Dedifferentiated amniotic fluid mesenchymal stem cell (primary cell): ENCODE measurements around the gene PYROXD2.

Source experiments
- DNase-seq: peaks from one replicate; pipeline ENCODE4 v3.0.0-alpha.2; 2016; ENCODE audit errors: extremely low spot score

PYROXD2 gene

GRCh38 chr10:98435178-98435577, 20.2 kb upstream of the PYROXD2 start:
- no peak for DNase-seq

DNA sequence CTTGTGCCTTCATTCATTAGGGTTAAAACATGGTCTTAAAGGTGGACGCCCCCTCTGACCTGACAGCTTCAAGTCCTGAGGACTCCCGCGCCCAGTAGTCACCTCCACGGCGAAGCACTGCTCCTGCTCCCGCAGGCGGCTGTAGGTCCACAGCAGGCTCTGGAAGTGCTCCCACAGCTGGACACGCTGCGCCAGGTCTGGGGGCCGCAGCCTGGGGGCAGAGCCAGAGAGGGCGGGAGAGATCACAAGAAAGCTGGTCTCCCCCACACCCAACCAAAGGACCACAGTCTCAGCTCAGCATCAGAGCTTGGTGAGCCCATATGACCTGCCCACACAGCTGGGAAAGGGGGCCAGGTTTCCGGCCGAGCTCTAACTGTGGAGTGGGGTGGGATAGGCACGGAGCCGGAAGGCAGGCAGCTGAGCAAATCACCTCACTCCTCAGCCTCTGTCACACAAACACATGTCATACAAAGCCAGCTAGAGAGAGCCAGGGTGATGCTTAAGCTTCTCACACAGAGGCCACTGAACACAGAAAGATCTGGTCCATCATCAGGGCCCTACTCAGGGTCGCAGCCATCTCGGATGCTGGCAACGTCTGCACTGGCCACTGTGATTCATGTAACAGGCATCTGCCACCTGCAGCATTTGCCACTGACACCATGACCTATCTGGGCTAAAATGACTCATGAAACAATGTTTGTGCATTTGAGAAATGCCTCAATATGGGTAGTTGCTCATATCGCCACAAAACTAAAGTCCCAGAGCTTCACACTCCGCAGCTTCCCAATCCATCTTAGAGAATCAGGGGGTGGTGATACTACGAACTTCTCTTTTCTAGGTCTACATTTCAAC, 19.1 kb upstream of the PYROXD2 start:
- no peak for DNase-seq

DNA sequence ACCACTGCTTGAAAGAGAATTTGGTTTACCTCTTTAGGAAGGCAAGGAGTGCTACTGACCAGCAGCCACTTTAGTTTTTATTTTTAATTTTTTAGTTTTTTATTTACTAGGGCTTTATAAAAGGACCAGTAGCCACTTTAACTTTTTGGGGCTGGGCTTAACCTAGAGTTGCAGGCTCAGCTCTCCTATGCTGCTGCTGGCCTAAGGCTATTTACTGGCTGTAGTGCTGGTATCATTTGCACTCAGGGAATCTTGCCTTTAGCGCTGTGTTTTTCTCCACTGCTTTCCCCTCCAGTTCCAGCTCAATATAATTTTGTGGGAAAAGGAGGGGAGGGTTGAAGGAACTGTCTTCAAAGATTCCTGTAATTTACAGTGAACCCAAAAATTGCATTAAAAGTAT, 18.4 kb upstream of the PYROXD2 start:
- DNase-seq: no peak

DNA sequence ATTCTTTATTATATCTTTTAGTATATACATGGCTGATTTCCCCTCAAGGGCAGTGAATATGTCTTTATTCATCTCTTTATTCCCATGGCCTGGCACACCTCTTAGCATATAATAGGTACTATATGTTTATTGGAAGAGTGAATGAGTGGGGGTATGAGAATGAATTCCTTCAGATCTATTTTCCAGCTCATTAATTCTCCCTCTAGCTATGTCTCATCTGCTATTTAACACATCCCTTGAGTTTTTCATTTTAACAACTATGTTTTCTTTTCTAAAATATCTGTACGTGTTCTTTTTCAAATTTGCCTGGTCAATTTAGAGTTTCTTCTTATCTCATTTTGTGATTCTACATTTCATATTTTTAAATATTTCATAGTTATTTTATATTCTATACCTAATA, 17.3 kb upstream of the PYROXD2 start:
- no peak for DNase-seq

DNA sequence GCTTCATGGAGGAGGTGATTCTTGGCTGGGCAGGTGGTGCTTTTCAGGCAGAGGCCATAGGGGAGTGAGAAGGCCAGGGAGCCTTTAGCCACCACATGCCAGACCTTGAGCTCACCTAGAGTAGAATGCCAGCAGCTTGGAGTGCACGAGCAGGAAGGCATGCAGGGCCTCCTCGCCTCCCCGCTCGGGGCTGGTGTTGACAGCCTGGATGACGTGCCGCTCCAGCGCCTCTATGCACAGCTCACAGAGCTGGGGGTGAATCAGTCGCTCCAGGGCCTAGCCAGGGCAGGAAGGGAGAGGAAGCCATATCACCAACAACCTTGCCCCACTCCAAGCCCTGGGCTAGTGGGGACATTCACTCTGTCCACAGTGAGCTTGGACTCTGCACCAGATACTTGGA, 16.0 kb upstream of the PYROXD2 start:
- DNase-seq: no peak

DNA sequence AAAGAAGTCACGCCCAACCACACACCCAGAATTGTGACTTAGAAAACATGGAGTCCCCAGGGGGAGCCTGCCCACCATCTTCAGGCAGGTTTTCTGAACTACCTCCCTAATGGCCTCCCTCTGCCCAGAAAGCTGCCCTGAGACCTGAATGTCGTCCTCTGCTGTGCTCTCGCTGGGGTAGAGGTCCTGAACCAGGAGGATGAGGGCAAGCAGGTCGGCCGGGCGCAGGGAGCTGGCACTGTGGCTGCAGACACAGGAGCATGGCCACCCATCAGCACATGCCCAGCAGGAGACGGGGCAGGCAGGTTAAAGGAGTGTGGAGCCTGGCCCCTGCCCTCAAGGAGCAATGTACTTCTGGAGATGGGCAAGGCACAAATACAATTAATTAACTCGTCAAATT, 15.4 kb upstream of the PYROXD2 start:
- DNase-seq: no peak

GRCh38 chr10:98429320-98430072, 14.5 kb upstream of the PYROXD2 start:
- no peak for DNase-seq

DNA sequence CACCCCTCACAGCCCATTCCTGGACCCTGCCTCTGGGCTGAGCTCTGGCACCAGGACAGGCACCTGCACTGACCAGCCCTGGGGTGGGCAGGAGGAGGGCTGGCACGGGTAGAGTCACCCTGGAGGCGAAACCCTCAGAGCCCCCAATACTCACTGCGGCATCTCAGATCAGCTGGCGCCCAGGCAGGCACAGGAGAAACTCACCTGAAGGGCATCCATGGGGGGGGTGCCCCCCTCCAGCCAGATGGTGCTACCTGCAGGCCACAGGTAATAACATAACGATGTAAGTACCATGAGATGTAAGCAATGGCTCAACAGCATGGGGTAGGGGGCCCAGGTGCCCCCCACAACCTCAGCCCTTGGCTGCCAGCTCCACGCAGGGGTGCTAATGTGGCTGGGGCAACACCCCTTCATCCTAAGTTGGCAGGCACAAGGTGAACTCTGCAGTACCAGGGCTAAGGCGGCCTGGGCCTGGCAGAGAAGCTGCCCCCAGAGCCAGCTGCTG, 12.1 kb upstream of the PYROXD2 start:
- no peak for DNase-seq

GRCh38 chr10:98425511-98426352, 10.8 kb upstream of the PYROXD2 start:
- DNase-seq: no peak

- no peak for DNase-seq
Measured at GRCh38 chr10:98424295-98425254, 9.6 kb upstream of the PYROXD2 start.

GRCh38 chr10:98423691-98424120, 8.7 kb upstream of the PYROXD2 start:
- no peak for DNase-seq

GRCh38 chr10:98422182-98422581, 7.2 kb upstream of the PYROXD2 start:
- no peak for DNase-seq

DNA sequence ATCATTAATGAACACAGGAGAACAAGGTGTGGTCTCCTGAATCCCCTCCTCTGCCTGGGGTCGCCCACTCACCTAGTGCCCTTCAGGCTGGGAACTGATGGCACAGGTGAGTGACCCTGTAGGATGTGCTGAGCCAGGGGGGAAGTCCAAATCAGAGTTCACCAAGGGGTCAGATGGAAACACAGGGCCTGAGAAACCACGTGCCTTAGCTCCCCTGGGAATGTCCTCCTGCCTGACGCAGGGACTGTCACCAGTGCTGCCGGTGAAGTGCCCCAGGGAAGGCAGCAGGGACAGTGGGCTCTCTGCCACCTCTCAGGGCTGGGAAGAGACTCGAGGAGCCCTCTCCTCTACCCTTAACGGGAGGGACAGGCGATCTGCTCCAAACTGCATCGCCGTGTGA, 5.8 kb upstream of the PYROXD2 start:
- no peak for DNase-seq

DNA sequence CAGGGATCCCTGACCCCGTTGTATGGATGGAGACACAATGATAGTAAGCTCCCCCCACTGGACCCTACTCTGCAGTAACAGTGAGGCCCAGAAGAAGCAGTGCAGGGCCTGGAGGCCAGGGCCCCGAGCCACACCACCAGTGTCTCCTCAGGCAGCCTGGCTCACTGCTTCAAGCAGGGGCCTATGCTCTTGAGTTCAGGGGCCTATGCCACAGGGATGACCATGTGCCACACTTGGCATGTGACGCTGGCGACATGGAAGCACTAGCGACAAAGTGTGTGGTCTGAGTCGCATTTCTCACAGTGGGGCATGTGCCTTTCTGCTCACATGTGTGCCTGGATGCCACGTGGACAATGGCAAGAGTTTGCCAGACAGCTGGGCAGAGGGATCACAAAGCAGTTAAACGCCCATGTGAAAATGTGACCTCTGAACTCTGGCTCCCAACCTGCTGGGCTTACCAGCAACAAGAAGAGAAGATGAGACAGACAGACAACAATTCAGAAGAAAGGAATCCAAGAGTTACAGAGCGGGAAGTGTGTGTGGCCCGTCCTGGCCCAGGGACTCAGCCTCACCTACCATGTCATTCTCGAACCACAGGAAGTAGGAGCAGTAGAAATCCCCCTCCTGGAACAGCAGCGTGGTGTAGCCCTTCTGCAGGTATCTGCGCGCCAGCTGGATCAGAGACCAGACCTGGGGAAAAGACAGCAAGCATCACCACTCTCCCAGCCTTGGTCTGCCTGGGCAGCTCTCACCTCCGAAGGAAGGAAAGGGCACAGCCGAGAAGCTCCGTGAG, 4.7 kb upstream of the PYROXD2 start:
- DNase-seq: no peak

GRCh38 chr10:98418665-98419468, 3.9 kb upstream of the PYROXD2 start:
- DNase-seq: no peak

DNA sequence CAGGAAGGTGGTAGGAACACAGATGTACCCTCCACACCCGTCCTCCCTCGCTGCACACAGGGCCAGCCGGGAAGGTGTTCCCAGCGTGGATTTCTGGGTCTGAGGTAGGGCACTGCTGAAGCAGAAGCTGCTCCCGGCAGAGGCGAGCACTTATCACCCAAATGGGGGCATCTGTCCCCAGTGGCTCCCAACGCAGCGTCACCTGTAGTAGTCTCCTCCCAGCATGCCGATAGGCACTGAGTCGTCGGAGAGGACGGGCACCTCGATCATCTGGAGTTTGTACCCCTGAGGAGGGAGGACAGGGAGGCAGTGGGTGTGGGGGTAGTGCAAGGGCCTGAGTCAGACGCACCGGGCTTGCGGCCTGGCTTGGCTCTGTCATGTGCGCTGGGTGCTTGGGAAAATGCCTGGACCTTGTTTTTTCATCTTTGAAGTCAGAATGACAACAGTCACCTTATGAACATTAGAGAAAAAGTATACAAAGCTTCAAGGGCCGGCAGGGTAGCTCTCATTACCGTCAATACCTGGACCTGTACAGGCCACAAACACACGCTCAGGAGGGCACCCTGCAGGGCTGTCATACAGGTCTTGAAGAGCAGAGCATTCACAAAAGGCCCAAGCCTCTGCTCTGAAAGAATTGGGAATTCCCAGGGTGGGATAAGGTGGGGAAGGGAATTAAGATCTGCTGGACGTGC, 3.1 kb upstream of the PYROXD2 start:
- DNase-seq: no peak

GRCh38 chr10:98417481-98417959, 2.5 kb upstream of the PYROXD2 start:
- no peak for DNase-seq

DNA sequence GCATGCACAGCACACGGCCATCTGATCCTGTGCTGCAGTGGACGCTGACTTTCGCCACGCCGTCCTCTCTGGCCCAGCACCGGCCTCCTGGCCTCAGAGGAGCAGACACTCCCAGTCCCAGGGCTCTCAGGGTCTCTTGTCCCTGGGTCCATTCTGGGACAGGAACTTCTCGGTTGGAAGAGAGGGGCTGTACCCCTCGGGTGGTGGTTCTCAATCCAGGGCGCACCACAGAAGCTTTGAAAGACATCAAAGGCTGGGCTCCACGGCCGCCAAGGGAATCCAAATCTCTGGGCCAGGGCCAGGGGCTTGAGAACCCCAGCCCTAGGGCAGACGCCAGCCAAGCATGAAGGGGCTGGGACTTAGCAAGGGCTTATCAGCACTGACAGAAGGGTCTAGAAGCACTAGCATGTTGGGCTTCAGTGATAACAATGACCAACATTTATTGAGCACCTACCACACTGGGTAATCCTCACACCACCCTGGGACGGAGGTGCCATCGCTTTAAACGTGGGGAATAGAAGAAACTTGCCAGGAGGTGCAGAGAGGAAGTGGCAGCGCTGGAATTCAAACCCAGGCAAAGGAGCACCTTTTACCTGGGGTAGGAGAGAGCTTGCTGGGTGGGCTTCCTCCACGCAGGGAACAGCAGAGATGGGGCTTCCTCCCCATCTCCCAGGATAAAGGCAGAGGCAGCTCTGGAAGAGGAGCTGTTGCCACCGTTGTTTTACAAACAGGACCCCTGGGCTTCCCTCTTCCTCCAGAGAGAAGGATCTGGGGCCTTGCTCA, 1.8 kb upstream of the PYROXD2 start:
- DNase-seq: no peak
